Measurements from ENCODE around the gene NRAP. TPM values are rescaled to one million over a fixed set of nuclear protein-coding genes. Genes with fewer than 3 reads are reported as not detected.

Gene NRAP
- total and polyA plus RNA-seq, 4 donors: 0.05 to 0.13 (median 0.10) TPM

GRCh38 chr10:113666682-113667252 is 2.9 kb upstream of the NRAP start (continued):
- TF ChIP-seq, protein P1, sequence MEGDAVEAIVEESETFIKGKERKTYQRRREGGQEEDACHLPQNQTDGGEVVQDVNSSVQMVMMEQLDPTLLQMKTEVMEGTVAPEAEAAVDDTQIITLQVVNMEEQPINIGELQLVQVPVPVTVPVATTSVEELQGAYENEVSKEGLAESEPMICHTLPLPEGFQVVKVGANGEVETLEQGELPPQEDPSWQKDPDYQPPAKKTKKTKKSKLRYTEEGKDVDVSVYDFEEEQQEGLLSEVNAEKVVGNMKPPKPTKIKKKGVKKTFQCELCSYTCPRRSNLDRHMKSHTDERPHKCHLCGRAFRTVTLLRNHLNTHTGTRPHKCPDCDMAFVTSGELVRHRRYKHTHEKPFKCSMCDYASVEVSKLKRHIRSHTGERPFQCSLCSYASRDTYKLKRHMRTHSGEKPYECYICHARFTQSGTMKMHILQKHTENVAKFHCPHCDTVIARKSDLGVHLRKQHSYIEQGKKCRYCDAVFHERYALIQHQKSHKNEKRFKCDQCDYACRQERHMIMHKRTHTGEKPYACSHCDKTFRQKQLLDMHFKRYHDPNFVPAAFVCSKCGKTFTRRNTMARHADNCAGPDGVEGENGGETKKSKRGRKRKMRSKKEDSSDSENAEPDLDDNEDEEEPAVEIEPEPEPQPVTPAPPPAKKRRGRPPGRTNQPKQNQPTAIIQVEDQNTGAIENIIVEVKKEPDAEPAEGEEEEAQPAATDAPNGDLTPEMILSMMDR (IDR thresholded peaks at IDR 0.05; ENCODE audit: low read depth, low read length, missing input control): no peak
- TF ChIP-seq EGR1 (IDR thresholded peaks at IDR 0.05; ENCODE audit: low read depth in 2 of 2) (no peak), GABPA (IDR thresholded peaks at IDR 0.05 in 1 of 2, conservative IDR thresholded peaks at IDR 0.05 in 1 of 2) (no peak), ATF3 (IDR thresholded peaks at IDR 0.05) (no peak), YY1 (IDR thresholded peaks at IDR 0.05) (no peak)

- DNase-seq (ENCODE audit: low spot score): no peak
- H3K27me3 ChIP-seq (ENCODE audit: control insufficient read depth in 4 of 4, insufficient read depth in 4 of 4, low read length in 3 of 4): no peaks in the 10 kb centered on the region
- WGBS: 85% methylated on average over 6 of the region's 6 CpGs
- H3K9me3 ChIP-seq (ENCODE audit: control insufficient read depth in 4 of 4, low read length in 3 of 4): no peaks in the 10 kb centered on the region
- H3K9ac ChIP-seq (ENCODE audit: low read depth in 1 of 2, low read length in 2 of 2): no peak overlapping the region
- H3K4me3 ChIP-seq (ENCODE audit: low read depth in 1 of 3, low read length in 3 of 3): no peak overlapping the region
- no peak for TF ChIP-seq FOXA1 (IDR thresholded peaks at IDR 0.05)
- TF ChIP-seq, protein P2, sequence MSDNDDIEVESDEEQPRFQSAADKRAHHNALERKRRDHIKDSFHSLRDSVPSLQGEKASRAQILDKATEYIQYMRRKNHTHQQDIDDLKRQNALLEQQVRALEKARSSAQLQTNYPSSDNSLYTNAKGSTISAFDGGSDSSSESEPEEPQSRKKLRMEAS (IDR thresholded peaks at IDR 0.05): no peak
- no peak for TF ChIP-seq SP1 (IDR thresholded peaks at IDR 0.05)
- TF ChIP-seq EGR1 (IDR thresholded peaks at IDR 0.05; ENCODE audit: low read depth in 2 of 2): no peak
- no peak for TF ChIP-seq RXRA (IDR thresholded peaks at IDR 0.05)
- no peak for TF ChIP-seq NR2F2 (IDR thresholded peaks at IDR 0.05)
- TF ChIP-seq JUND (IDR thresholded peaks at IDR 0.05): no peak
- H3K27ac ChIP-seq (ENCODE audit: low read depth in 1 of 2, low read length in 2 of 2): no peak overlapping the region
- H3K36me3 ChIP-seq (ENCODE audit: control insufficient read depth in 4 of 4, insufficient read depth in 3 of 4, low read depth in 1 of 4, low read length in 3 of 4): no peaks in the 10 kb centered on the region
- H3K4me1 ChIP-seq (ENCODE audit: control insufficient read depth in 4 of 4, insufficient read depth in 4 of 4, low read length in 3 of 4): no peaks in the 10 kb centered on the region
Measured at GRCh38 chr10:113665806-113666354, 2.0 kb upstream of the NRAP start.

DNA sequence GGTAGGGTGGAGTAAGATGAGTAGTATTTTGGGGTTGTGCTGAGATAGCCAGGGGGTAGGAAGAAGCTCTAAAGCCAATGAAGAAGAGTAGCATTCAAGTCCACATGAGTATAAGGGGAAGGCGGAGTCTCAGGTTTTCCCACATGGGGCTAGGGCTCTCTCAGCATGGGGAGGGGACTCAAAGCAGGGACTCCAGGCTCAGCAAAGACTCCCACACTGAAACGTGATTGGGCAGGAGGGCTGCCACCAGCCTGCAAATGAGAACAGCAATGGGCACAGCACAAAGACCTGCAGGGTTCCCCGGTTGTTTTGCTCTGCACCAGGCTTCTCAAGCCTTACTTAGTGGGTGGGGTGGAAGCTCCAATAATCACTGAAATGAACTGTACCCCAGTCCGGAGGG is 1.5 kb upstream of the NRAP start:
- H3K9ac ChIP-seq (ENCODE audit: low read depth in 1 of 2, low read length in 2 of 2): no peak overlapping the region
- TF ChIP-seq HNF4G (IDR thresholded peaks at IDR 0.05): no peak
- TF ChIP-seq EGR1 (IDR thresholded peaks at IDR 0.05; ENCODE audit: low read depth in 2 of 2): no peak
- TF ChIP-seq ZBTB33 (IDR thresholded peaks at IDR 0.05): no peak
- TF ChIP-seq, protein P1 (IDR thresholded peaks at IDR 0.05; ENCODE audit: low read depth, low read length, missing input control): no peak
- TF ChIP-seq, protein P3, sequence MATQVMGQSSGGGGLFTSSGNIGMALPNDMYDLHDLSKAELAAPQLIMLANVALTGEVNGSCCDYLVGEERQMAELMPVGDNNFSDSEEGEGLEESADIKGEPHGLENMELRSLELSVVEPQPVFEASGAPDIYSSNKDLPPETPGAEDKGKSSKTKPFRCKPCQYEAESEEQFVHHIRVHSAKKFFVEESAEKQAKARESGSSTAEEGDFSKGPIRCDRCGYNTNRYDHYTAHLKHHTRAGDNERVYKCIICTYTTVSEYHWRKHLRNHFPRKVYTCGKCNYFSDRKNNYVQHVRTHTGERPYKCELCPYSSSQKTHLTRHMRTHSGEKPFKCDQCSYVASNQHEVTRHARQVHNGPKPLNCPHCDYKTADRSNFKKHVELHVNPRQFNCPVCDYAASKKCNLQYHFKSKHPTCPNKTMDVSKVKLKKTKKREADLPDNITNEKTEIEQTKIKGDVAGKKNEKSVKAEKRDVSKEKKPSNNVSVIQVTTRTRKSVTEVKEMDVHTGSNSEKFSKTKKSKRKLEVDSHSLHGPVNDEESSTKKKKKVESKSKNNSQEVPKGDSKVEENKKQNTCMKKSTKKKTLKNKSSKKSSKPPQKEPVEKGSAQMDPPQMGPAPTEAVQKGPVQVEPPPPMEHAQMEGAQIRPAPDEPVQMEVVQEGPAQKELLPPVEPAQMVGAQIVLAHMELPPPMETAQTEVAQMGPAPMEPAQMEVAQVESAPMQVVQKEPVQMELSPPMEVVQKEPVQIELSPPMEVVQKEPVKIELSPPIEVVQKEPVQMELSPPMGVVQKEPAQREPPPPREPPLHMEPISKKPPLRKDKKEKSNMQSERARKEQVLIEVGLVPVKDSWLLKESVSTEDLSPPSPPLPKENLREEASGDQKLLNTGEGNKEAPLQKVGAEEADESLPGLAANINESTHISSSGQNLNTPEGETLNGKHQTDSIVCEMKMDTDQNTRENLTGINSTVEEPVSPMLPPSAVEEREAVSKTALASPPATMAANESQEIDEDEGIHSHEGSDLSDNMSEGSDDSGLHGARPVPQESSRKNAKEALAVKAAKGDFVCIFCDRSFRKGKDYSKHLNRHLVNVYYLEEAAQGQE (IDR thresholded peaks at IDR 0.05): no peak
- 83% methylated on average over 4 of the region's 4 CpGs for WGBS

More for the DNA sequence above, 1.5 kb upstream of the NRAP start:
- H3K36me3 ChIP-seq (ENCODE audit: control insufficient read depth in 4 of 4, insufficient read depth in 3 of 4, low read depth in 1 of 4, low read length in 3 of 4): no peaks in the 10 kb centered on the region
- H3K4me1 ChIP-seq (ENCODE audit: control insufficient read depth in 4 of 4, insufficient read depth in 4 of 4, low read length in 3 of 4): no peaks in the 10 kb centered on the region
- H3K4me3 ChIP-seq (ENCODE audit: low read depth in 1 of 3, low read length in 3 of 3): no peak overlapping the region
- DNase-seq (ENCODE audit: low spot score): no peak
- no peaks in the 10 kb centered on the region for H3K27me3 ChIP-seq (ENCODE audit: control insufficient read depth in 4 of 4, insufficient read depth in 4 of 4, low read length in 3 of 4)
- no peaks in the 10 kb centered on the region for H3K9me3 ChIP-seq (ENCODE audit: control insufficient read depth in 4 of 4, low read length in 3 of 4)
- H3K27ac ChIP-seq (ENCODE audit: low read depth in 1 of 2, low read length in 2 of 2): no peak overlapping the region

All from liver (tissue), 9 donors.